ENCODE measurements around the gene ZNF385B. TPM values are rescaled to one million over a fixed set of nuclear protein-coding genes. Genes with fewer than 3 reads are reported as not detected.

The ZNF385B gene

Small RNA genes lying within 50 kb of the gene (microRNA-seq; reads per million reads assigned to microRNA genes)
- not detected for gene MIR1258
